IMR-90 (cell line): Measurements from ENCODE around the gene GRIN1. TPM values are rescaled to one million over a fixed set of nuclear protein-coding genes. Genes with fewer than 3 reads are reported as not detected.

ENCODE experiments used
- ATAC-seq: fragments of 200-7000 bp; cut with Tn5 transposase; 2 replicates; pipeline ENCODE4 v1.9.1; 2020; ENCODE audit warnings: low read depth, mild to moderate bottlenecking, moderate library complexity
- BruUV-seq: library from RNA; stranded (reverse); fragments of 400-500 nt; replicated peaks from 2 replicates; lab custom pipeline; 2021; lab: Mats Ljungman, UMichigan
- CTCF ChIA-PET: fragments of 300-600 bp; formaldehyde crosslinking; extraction: SDS; loops from one replicate; lab custom pipeline; 2021; ENCODE audit warnings: antibody characterized with exemption; lab: Yijun Ruan, JAX
- POLR2A ChIA-PET: fragments of 300-600 bp; sonication (Branson Sonifier 250); formaldehyde crosslinking; loops from one replicate; lab custom pipeline; 2022; ENCODE audit warnings: antibody characterized with exemption; ENCODE audit not compliant: unreplicated experiment; lab: Charles Lee
- DNase-seq: peaks from one replicate; pipeline ENCODE4 v3.0.0; 2013
- H2AFZ ChIP-seq: replicated peaks from 2 replicates; pipeline ENCODE3; 2013; ENCODE audit warnings: low read length, mild to moderate bottlenecking; ENCODE audit not compliant: poor library complexity
- H2AK5ac ChIP-seq: 2 replicates; pipeline ENCODE4 v1.6.1; 2013; ENCODE audit warnings: low read depth, low read length, inconsistent platforms
- H2AK9ac ChIP-seq: replicated peaks from 2 replicates; pipeline ENCODE3; 2013; ENCODE audit warnings: mild to moderate bottlenecking, low read depth, low read length, moderate library complexity; ENCODE audit not compliant: poor library complexity
- H2BK120ac ChIP-seq: 2 replicates; pipeline ENCODE4 v1.6.1; 2013; ENCODE audit warnings: low read depth, low read length, inconsistent platforms
- H2BK15ac ChIP-seq: 3 replicates; pipeline ENCODE4 v1.6.1; 2013; ENCODE audit warnings: low read depth, low read length, inconsistent platforms
- H2BK20ac ChIP-seq: 2 replicates; pipeline ENCODE4 v1.6.1; 2013; ENCODE audit warnings: low read depth, mild to moderate bottlenecking, inconsistent platforms, low read length, moderate library complexity
- H2BK5ac ChIP-seq: 2 replicates; pipeline ENCODE4 v1.6.1; 2013; ENCODE audit warnings: mild to moderate bottlenecking, low read depth, low read length, inconsistent platforms; ENCODE audit not compliant: poor library complexity, severe bottlenecking
- H3K14ac ChIP-seq: replicated peaks from 2 replicates; pipeline ENCODE4 v1.6.1; 2013; ENCODE audit warnings: low read depth, low read length, inconsistent platforms
- H3K18ac ChIP-seq: 2 replicates; pipeline ENCODE4 v1.6.1; 2013; ENCODE audit warnings: low read depth, low read length, control low read depth
- H3K23ac ChIP-seq: 2 replicates; pipeline ENCODE4 v1.6.1; 2013; ENCODE audit warnings: low read depth, low read length, inconsistent platforms
- H3K27ac ChIP-seq: 2 replicates; pipeline ENCODE4 v1.5.1; 2013; ENCODE audit warnings: mild to moderate bottlenecking, control low read depth, low read length; ENCODE audit not compliant: insufficient read depth
- H3K27me3 ChIP-seq: 2 replicates; pipeline ENCODE4 v1.6.1; 2013; ENCODE audit warnings: low read length; ENCODE audit not compliant: control insufficient read depth, insufficient read depth
- H3K36me3 ChIP-seq: 2 replicates; pipeline ENCODE4 v1.6.1; 2013; ENCODE audit warnings: low read length, mixed read lengths; ENCODE audit not compliant: control insufficient read depth, insufficient read depth
- H3K4ac ChIP-seq: 2 replicates; pipeline ENCODE4 v1.6.1; 2013; ENCODE audit warnings: low read depth, low read length, inconsistent platforms
- H3K4me1 ChIP-seq: 2 replicates; pipeline ENCODE4 v1.6.1; 2013; ENCODE audit warnings: low read length, mixed read lengths; ENCODE audit not compliant: control insufficient read depth, insufficient read depth
- H3K4me2 ChIP-seq: 2 replicates; pipeline ENCODE4 v1.6.1; 2013; ENCODE audit warnings: low read depth, mild to moderate bottlenecking, control low read depth, low read length, moderate library complexity
- H3K4me3 ChIP-seq: 2 replicates; pipeline ENCODE4 v1.5.1; 2013; ENCODE audit warnings: low read depth, mild to moderate bottlenecking, control low read depth, low read length, moderate library complexity; ENCODE audit not compliant: insufficient read depth
- H3K56ac ChIP-seq: 2 replicates; pipeline ENCODE4 v1.6.1; 2013; ENCODE audit warnings: low read length, inconsistent platforms; ENCODE audit not compliant: insufficient read depth; ENCODE audit errors: extremely low read depth
- H3K79me1 ChIP-seq, 2 experiments: 2 replicates each; pipeline ENCODE4 v1.6.1; 2013; ENCODE audit warnings: low read length in 2 of 2, inconsistent platforms in 1 of 2, low read depth in 1 of 2
- H3K9ac ChIP-seq: 2 replicates; pipeline ENCODE4 v1.6.1; 2013; ENCODE audit warnings: low read depth, low read length, control low read depth
- H3K9me1 ChIP-seq: 2 replicates; pipeline ENCODE4 v1.6.1; 2013; ENCODE audit warnings: low read length, inconsistent platforms; ENCODE audit not compliant: insufficient read depth
- H3K9me3 ChIP-seq: 2 replicates; pipeline ENCODE4 v1.6.1; 2013; ENCODE audit warnings: low read length; ENCODE audit not compliant: control insufficient read depth, insufficient read depth
- H4K20me1 ChIP-seq: 2 replicates; pipeline ENCODE4 v1.6.1; 2013; ENCODE audit warnings: low read length, inconsistent platforms; ENCODE audit not compliant: insufficient read depth
- H4K5ac ChIP-seq: 2 replicates; pipeline ENCODE4 v1.6.1; 2013; ENCODE audit warnings: mild to moderate bottlenecking, low read depth, low read length, control low read depth
- H4K8ac ChIP-seq, 2 experiments: 2 replicates each; pipeline ENCODE4 v1.6.1; 2013; ENCODE audit warnings: low read depth in 2 of 2, low read length in 2 of 2, control low read depth in 1 of 2, inconsistent platforms in 1 of 2
- H4K91ac ChIP-seq: 2 replicates; pipeline ENCODE4 v1.6.1; 2013; ENCODE audit warnings: low read depth, low read length, inconsistent platforms; ENCODE audit not compliant: insufficient read depth
- MAFK ChIP-seq: IDR thresholded peaks from 2 replicates; pipeline ENCODE4 v1.6.1; 2012; ENCODE audit warnings: low read depth, low read length, improper control_type of control experiment
- RCOR1 ChIP-seq: IDR thresholded peaks from 2 replicates; pipeline ENCODE4 v1.6.1; 2012; ENCODE audit warnings: mild to moderate bottlenecking, low read length, improper control_type of control experiment; ENCODE audit not compliant: insufficient replicate concordance
- WGBS, 2 experiments: methylation state at CpG; one replicate each; pipeline versions ENCODE4 v1.1.5 to v1.1.7; 2013; ENCODE audit warnings: missing lambda C conversion rate in 2 of 2; ENCODE audit not compliant: insufficient read length in 1 of 2; ENCODE audit errors: extremely low coverage in 2 of 2; 5-methylcytosine and 5-hydroxymethylcytosine counted together
- dilution Hi-C: fragments of 300-500 bp; cut with HindIII; formaldehyde crosslinking; loops from one replicate; pipeline ENCODE4 v1.14.3; 2018; ENCODE audit warnings: low sequenced_read_pairs; ENCODE audit not compliant: unreplicated experiment
- in situ Hi-C: fragments of 300-500 bp; cut with MboI; formaldehyde crosslinking; loops from 3 replicates; pipeline ENCODE4 v1.14.3; 2019; ENCODE audit warnings: low sequenced_read_pairs, inconsistent platforms, mixed read lengths
- intact Hi-C: fragments of 100-400 bp; cut with micrococcal nuclease; formaldehyde crosslinking; loops from 2 replicates; pipeline ENCODE4 v1.10.0; 2022
- polyA plus RNA-seq, 3 experiments: library from polyadenylated mRNA; depleted of rRNA; stranded (reverse); fragments of >200 nt; gene quantifications; 2 replicates each; pipeline ENCODE4 v1.2.3, GENCODE V29; 2012; ENCODE audit warnings: low replicate concordance in 1 of 3
- total RNA-seq: library from RNA; depleted of rRNA; stranded (reverse); fragments of >200 nt; gene quantifications from 2 replicates; pipeline ENCODE4 v1.2.3, GENCODE V29; 2012
- TF ChIP-seq, protein P1 (sequence below): conservative IDR thresholded peaks from 2 replicates; pipeline ENCODE4 v1.5.1; 2012; ENCODE audit warnings: mild to moderate bottlenecking, low read depth, low read length, improper control_type of control experiment

Gene GRIN1
- total and polyA plus RNA-seq, 2 of the 4 experiments (the other 2 are of a cell fraction): 0.09 TPM; not detected in 1

DNA sequence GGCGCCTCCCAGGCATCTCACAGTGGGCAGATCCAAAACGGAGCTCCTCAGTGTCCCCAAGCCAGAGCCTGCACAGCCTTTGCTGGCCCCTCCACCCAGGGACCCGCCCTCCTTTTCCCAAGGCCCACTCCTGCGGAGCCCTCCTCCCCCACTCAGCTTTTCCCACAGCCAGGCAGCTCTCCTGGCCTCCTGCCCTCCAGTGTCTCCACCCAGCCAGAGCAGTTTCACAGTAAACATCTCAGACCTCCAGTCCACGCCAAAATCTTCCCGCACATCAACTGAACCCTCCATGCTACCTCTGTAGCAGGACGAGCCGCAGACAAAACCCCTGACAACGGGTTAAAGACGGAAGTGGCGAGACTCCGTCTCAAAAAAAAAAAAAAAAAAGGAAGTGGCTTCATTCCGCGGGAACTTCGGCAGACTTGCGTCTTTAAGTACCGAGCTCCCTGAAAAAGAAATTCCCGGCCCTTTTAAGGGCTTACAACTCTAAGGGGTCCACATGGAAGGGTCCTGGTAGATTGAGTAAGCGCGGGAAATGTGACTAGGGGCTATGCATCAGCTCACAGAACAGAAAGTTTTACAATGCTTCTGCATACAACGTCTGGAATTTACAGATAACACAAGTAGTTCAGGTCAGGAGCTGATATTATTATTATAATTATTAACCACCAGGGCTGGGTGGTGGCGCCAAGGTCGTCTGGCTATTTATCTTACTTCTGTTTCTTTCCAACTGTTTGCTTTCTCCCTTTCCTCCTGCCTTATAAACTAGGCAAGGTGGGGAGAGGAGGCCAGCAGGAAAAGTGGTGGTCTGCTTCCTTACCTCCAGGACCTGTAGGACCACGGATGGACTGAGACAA is 11.4 kb upstream of the GRIN1 start (continued):
- TF ChIP-seq RCOR1 (no peak), MAFK (no peak)

DNA sequence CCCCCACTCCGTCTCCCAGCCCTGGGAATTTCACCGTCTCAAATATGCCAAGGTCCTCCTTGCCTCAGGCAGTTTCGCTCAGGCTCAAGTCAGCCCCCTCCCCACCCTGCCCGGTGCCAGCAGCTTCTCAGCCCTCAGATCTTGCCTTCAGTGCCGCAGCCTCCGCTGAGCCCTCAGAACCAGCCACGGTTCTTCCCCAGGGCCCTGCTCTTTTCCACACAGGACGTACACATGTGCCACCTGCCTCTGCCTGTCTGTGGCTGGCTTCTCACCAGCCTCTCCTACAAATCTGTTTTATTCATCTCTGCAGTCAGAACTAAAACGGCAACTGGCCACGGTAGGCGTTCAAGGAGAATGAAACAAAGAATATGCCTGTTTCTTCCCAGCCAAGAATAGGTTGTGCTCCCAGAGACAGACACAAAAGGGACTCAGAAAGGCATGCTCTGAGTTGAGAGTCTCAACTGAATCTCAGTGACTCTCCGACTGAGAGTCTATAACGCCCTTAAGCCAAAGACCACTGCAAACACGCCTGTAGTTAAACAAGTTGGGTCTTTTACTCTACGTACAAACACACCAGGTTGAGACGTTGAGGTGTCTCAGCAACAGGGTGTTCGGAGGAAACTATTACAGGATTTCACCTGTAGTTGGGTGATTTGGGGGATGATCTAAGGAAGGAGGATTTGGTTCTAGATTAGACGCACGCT is 10.6 kb upstream of the GRIN1 start:
- peaks cover 8% of the 10 kb centered on the region; the same call in 1 of the 2 replicates for H4K20me1 ChIP-seq
- no peak overlapping the region for H2BK15ac ChIP-seq
- H3K4ac ChIP-seq: no peak overlapping the region; the same call in 1 of the 2 replicates
- H2BK20ac ChIP-seq: no peak overlapping the region
- in situ Hi-C loops (no loop called here), dilution Hi-C loops (no loop called here), intact Hi-C loops (no loop called here)
- 0 out of 2 replicates have a peak overlapping the region, but pooled peaks have one; percentile 36 for H3K56ac ChIP-seq
- H3K36me3 ChIP-seq: no peaks in the 10 kb centered on the region
- no peak overlapping the region for H3K18ac ChIP-seq
- peaks cover 12% of the 10 kb centered on the region; the same call in 1 of the 2 replicates for H3K4me1 ChIP-seq
- peak overlapping the region; percentile 54; the same call in 1 of the 2 replicates for H3K23ac ChIP-seq
- peaks cover 16% of the 10 kb centered on the region for H3K9me1 ChIP-seq
- H3K79me1 ChIP-seq: peaks cover 13 to 40% of the 10 kb centered on the region in 2 experiments
- H2AK5ac ChIP-seq: peak overlapping the region; percentile 80; the same call in 1 of the 2 replicates
- TF ChIP-seq, protein P1, sequence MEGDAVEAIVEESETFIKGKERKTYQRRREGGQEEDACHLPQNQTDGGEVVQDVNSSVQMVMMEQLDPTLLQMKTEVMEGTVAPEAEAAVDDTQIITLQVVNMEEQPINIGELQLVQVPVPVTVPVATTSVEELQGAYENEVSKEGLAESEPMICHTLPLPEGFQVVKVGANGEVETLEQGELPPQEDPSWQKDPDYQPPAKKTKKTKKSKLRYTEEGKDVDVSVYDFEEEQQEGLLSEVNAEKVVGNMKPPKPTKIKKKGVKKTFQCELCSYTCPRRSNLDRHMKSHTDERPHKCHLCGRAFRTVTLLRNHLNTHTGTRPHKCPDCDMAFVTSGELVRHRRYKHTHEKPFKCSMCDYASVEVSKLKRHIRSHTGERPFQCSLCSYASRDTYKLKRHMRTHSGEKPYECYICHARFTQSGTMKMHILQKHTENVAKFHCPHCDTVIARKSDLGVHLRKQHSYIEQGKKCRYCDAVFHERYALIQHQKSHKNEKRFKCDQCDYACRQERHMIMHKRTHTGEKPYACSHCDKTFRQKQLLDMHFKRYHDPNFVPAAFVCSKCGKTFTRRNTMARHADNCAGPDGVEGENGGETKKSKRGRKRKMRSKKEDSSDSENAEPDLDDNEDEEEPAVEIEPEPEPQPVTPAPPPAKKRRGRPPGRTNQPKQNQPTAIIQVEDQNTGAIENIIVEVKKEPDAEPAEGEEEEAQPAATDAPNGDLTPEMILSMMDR: no peak
- peaks cover 4% of the 10 kb centered on the region; the same call in 1 of the 2 replicates for H3K9me3 ChIP-seq
- POLR2A ChIA-PET: no interaction called here
- H4K5ac ChIP-seq: no peak overlapping the region
- no peak for DNase-seq
- H3K4me3 ChIP-seq: 0 out of 2 replicates have a peak overlapping the region, but pooled peaks have one; percentile 76
- no peak overlapping the region for H2AFZ ChIP-seq
- no peak overlapping the region for H2BK120ac ChIP-seq
- H3K9ac ChIP-seq: 0 out of 2 replicates have a peak overlapping the region, but pooled peaks have one; percentile 90
- H3K4me2 ChIP-seq: peak overlapping the region; percentile 86
- WGBS, 2 experiments: 83% methylated on average over 8 of the region's 19 CpGs; no CpG with 5 or more reads in 1 of the 2 experiments
- H3K27me3 ChIP-seq: no peaks in the 10 kb centered on the region
- no peak overlapping the region for H3K14ac ChIP-seq
- peak overlapping the region; percentile 17 to 96; a peak in 2 of 4 replicates for H4K8ac ChIP-seq
- CTCF ChIA-PET: interaction anchor here (0.6 kb wide), 1 partner anchor 15 kb away, joined by 4 read pairs; no protein-coding TSS in a partner anchor
- ATAC-seq: no peak
- H2BK5ac ChIP-seq: no peak overlapping the region
- BruUV-seq: no TSS peak
- peak overlapping the region; percentile 96 for H2AK9ac ChIP-seq
- no peak overlapping the region for H3K27ac ChIP-seq
- no peak overlapping the region for H4K91ac ChIP-seq
